COLO668 (cell line): ENCODE measurements around the gene TMEM43.
A peak's percentile ranks its signal among the peaks of the same experiment; 100 is the strongest.

ENCODE experiments used
- DNase-seq: peaks from one replicate; lab custom pipeline; 2025; ENCODE audit not compliant: unreplicated experiment; lab: John Stamatoyannopoulos, UW

The TMEM43 gene

GRCh38 chr3:14121859-14122258 is 3.0 kb upstream of the TMEM43 start:
- DNase-seq = no peak

- no peak for DNase-seq
Measured at GRCh38 chr3:14122301-14122700, 2.6 kb upstream of the TMEM43 start.

- DNase-seq = no peak
Measured at GRCh38 chr3:14123308-14124222, 1.3 kb upstream of the TMEM43 start.

DNA sequence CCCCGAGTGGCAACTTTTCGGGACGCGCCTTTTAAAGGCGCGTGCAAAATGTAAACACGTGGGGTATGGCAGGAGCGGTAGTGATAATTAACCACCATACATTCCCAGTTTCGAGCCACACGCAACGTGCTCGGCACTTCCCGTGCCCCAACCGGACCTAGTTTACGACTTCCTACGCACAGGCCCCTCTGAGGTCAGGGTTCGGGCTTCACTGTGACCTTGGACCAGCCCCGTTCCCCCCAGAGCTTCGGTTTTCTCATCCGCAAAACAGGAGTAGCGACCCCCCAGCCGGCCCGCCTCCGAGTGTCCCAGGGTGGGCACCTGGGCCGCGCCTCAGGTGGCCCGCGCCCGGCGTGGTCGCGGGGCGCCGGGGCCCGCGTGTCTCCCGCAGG is 633 bp upstream of the TMEM43 start:
- peak; percentile 39 for DNase-seq

DNA sequence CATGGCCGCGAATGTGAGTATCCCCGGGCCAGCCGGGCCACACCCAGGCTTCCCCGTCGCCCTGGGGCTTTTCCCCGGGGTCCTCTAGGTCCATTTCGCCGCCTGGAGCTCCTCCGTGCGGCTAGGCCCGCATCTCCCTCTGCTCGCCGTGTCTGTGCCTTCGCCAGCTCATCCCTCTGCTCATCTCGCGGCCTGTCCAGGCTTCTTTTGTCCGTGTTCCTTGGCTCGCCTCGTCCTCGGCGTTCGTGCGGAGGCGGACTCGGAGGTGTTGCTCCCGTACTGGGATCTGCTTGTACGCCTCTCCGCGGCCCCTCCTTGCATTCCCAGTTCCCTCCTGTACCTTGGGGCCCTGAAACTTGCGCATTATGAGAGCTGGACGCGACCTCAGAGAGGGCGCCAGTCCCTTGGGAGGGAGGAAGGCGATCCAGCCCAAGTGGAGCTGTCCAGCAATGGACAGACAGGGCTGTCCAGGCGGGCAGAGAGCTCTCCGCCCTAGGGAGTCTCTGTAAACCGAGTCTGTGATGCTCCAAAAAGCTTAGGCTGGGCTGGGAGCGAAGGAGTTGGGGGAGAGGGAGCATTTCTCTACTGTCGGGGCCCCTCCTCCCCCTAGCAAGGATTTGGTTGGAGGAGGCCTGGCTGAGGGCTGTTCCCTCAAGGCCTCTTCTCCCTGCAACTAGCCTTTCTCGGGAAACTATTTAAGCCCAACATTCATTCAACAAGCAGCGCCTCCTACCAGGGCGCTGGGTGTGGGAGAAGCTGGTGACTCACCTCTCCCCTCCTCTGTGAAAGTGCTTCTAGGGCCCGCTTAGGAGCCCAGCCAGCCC is 553 bp downstream of the TMEM43 start:
- DNase-seq = peak; percentile 49

DNA sequence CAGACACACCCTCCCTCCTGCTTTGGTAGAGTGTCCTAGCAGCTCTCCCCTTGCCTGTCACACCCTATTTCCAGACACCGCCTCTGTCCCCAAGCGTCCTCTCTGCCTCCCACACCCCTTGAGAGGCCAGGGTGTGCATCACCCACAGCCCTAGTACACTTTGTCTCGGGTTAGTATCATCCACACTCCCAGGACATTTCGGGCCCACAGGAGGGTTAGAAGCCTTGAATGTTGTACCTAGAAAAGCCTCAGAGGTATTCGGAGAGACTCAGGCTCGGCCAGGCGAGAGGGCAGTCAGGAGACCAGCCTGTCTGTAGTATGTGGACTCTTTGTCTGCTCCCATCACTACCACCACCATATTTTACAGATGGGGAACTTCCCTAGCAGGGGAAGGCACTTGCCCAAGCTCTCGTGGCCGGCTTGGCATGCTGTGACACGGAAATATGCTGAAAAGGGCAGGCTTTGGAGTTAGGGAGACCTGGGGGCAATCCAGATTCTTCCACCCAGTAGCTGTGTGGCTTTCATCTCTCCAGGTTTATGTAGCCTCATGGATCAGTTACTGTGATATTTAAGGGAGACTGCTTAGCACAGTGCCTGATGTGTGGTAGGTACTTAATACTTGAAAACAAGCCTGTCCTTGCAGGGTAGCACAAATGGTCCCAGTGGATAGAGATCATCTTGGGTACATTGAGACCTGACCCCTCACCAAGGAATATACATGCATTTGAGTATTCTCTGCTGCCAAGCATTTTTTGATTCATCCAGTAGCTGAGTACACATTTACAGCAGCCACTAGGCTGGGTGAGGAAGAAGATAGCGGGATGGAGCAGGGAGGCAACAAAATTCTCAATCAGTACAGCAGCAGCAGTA is 1.4 kb downstream of the TMEM43 start:
- DNase-seq = no peak

DNA sequence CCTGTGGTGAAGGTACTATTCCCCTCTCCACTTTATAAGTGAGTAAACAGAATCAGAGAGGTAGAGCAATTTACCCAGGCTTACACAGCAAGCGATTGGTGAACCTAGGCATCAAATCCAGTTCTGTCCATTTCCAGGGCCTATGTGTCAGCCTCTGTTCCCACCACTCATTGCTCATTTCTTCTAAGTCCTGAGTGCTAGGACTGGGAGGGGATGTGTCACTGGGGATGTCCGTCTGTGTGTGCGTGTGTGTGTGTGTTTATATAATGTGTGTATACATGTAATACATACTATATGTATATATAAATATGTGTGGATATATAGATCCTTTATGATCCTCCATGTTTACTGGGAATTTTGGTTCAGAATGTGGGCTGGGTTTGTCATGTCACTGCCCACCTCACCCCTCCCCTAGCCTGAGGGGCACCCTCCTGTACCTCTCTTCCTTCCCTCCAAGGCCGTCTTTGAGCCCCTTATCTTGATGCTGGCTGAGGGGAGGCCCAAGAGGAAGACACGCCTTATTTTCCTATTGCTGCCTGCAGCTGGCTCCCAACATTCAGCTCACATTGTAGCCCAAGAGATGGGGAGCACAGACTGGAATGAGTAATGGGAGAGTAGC is 2.1 kb downstream of the TMEM43 start:
- DNase-seq = no peak

- no peak for DNase-seq
Measured at GRCh38 chr3:14127516-14128161, 2.8 kb downstream of the TMEM43 start.

DNA sequence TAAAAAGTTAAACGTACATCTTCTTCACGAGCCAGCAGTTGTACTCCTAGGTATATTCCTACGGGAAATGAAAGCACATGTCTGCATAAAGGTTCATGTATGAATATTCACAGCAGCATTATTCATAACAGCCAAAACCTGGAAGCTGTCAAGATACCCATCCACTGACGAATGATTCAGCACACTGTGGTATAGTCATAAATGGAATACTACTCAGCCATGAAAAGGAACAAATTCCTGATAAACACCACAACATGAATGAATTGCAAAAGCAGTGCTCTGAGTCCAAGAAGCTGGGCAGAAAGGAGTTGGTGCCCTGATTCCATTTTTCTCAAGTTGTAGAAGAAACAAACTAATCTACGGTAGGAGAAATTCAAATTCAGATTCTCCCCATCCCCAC is 3.9 kb downstream of the TMEM43 start:
- DNase-seq = no peak

DNA sequence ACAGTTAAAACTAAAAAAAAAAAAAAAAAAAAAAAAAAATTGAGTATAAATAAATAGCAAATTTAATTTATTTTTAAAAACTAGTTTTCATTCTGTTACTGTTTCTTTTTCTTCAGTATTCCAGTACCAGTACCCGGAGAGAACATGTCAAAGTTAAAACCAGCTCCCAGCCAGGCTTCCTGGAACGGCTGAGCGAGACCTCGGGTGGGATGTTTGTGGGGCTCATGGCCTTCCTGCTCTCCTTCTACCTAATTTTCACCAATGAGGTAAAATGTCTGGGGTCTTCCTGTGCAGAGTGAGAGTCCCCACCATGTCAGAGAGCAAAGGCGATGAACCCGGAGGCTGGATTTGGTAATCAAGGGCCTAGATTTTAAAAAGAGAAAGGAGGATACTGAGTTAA is 4.4 kb downstream of the TMEM43 start:
- DNase-seq = no peak

DNA sequence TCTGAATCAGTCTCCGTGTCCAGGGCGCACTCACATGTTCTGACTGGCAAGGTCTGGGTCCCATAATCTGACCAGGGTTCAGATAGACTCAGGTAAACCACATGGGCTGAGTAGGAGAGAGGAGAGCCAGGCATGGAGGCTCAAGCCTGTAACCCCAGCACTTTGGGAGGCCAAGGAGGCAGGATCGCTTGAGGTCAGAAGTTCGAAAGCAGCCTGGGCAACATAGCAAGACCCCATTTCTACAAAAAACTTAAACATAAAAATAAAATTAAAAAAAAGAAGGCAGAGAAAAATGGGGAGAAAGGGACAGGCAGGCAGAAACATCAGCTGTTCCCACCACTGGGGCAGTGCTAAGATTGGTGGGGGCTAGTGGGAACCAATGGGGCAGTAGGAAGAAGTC is 5.4 kb downstream of the TMEM43 start:
- no peak for DNase-seq

- no peak for DNase-seq
Measured at GRCh38 chr3:14130707-14131106, 5.9 kb downstream of the TMEM43 start.

GRCh38 chr3:14131134-14131533 is 6.3 kb downstream of the TMEM43 start:
- no peak for DNase-seq

- no peak for DNase-seq
Measured at GRCh38 chr3:14132120-14132519, 7.3 kb downstream of the TMEM43 start.

- DNase-seq = no peak
Measured at GRCh38 chr3:14132689-14133088, 7.8 kb downstream of the TMEM43 start.

DNA sequence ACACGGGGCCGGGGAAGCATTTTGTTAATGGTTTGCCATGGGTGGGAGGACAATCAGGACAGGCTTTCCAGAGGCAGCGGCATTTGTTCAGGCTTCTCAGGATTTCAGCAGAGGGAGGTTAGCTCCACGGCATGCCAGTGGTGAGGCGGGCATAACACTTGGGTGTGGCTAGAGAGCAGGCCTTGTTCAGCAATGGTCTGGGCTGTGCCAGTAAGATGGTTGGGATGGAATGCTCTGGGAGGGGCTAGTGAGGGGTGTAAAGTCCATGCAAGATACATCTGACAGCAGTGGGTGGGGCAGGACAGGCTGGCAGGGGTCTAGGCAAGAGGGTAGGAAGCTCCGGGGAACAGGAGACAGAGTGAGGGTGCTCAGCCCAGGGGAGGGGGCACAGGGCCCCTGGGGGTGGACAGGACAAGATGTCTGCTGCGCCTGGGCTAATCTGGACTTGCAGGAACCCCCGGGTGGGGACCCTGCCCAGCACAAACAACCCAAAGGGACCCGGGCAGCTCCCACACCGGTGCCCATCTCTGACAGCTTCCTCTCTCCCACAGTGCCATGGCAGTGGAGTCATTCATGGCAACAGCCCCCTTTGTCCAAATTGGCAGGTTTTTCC is 8.4 kb downstream of the TMEM43 start:
- no peak for DNase-seq

- DNase-seq = no peak
Measured at GRCh38 chr3:14133876-14134275, 9.0 kb downstream of the TMEM43 start.

DNA sequence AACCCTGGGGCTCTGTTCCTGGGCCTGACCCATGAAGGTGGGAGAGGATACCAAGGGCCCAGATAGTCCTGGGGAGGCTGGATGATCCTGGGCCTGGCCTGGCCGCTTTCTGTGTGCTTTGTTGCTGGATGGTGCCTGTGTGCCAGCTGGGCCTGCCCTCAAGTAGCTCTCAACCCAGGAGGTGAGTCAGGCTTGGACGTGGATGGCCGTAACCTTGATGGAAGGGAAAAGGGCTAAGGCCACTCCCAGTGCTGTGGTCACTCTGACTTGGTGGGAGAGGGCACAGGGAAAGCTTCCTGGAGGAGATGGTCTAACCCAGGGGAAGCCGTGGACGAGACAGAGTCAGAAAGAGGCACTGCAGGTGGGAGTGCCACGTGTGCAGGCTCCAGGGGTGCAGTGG is 9.4 kb downstream of the TMEM43 start:
- no peak for DNase-seq

DNA sequence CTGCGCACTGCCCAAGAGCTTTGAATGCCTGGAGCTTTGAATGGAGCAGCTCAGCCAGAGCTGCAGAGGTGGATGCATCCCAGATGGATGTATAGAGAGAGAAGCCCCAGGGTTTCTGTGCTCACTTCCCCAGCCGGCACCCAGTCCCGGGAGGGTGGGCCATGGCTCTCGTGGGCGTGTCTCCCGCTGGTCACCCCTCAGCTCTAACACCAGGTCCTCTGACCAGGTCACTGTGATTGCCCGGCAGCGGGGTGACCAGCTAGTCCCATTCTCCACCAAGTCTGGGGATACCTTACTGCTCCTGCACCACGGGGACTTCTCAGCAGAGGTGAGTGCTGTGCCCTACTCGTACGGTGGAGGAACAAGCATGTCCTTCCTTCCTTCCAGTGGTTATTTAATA is 10.7 kb downstream of the TMEM43 start:
- DNase-seq = no peak

DNA sequence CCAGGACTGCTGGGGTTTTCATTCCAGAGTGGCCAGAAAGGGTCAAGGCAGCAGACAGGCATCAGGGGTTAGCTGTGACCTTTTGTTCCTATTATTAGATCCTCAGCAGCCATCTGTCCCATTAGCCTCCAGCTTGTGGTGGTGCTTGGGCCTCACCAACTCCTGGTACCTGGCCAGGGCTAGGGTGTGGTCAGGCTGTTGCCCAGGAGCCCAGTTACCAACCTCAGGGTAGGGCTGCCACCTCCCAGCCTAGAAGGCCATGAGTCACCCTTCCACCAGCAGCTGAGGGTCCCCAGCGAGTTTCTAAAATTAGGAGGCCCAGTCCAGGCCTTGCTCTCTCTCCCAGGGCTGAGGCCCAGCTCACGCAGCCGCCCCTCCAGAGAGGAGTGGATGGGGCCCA is 12.2 kb downstream of the TMEM43 start:
- no peak for DNase-seq
